ENCODE results near the gene MYO9A.

MYO9A gene

DNA sequence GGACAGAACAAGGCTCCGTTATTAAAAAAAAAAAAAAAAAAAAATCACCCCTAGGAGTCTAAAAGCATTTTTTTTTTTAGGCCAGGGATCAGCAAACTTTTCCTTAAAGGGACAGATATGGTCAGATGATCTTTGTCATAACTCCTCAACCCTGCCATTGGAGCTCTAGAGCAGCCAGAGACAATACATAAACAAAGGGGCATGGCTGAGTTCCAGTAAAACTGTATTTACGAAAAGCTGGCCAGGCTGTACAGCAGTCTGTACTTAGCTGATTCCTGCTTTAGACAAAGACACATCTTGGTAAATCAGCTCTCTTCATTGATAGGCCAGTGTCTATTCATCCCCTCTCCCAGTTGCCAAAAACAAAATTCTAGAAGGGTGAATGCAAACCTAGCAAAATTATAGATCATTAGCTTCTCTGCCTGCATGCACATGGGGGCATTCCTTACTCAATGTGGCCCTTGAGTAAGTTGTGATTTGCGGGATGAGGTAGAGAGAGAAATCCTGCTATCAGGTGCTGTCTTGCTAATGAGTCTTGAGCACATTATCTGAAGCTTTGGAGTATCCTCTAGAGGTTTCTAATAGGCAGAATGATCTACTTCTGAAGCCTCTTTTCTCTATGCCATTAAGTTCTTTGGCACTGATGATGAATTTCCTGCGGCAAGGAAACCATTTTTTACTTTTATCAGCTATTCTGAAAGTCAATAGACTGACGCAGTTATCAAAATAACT lies 35.5 kb upstream of the MYO9A start:
- DNase-seq (ENCODE audit: low read depth) = no peak
- H3K4me3 ChIP-seq (replicated peaks; ENCODE audit: low read depth, low read length) = no peak overlapping the region
- TF ChIP-seq, protein P1, sequence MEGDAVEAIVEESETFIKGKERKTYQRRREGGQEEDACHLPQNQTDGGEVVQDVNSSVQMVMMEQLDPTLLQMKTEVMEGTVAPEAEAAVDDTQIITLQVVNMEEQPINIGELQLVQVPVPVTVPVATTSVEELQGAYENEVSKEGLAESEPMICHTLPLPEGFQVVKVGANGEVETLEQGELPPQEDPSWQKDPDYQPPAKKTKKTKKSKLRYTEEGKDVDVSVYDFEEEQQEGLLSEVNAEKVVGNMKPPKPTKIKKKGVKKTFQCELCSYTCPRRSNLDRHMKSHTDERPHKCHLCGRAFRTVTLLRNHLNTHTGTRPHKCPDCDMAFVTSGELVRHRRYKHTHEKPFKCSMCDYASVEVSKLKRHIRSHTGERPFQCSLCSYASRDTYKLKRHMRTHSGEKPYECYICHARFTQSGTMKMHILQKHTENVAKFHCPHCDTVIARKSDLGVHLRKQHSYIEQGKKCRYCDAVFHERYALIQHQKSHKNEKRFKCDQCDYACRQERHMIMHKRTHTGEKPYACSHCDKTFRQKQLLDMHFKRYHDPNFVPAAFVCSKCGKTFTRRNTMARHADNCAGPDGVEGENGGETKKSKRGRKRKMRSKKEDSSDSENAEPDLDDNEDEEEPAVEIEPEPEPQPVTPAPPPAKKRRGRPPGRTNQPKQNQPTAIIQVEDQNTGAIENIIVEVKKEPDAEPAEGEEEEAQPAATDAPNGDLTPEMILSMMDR (IDR thresholded peaks at IDR 0.05; ENCODE audit: low read length, missing control alignments) = no peak

DNA sequence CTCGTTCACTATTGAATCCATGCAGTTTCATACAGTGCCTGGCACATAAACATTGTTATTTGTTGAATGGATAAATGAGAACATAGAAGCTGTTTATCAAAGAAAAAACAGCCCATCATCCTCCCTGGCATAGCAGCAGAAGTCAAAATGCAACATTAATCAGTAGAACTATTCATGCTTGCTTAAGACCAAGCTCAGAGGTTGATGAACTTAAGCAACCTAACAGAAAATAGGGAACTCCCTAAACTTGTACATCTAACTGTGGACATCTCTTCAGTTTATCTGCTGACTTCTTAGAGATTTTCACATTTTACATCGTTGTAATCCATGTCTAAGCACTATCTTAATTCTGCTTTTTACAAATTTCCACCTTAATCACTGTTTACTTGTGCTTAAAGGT lies 29.5 kb upstream of the MYO9A start:
- no peak for DNase-seq (ENCODE audit: low read depth)
- TF ChIP-seq, protein P1 (IDR thresholded peaks at IDR 0.05; ENCODE audit: low read length, missing control alignments) = no peak
- no peak overlapping the region for H3K4me3 ChIP-seq (replicated peaks; ENCODE audit: low read depth, low read length)

DNA sequence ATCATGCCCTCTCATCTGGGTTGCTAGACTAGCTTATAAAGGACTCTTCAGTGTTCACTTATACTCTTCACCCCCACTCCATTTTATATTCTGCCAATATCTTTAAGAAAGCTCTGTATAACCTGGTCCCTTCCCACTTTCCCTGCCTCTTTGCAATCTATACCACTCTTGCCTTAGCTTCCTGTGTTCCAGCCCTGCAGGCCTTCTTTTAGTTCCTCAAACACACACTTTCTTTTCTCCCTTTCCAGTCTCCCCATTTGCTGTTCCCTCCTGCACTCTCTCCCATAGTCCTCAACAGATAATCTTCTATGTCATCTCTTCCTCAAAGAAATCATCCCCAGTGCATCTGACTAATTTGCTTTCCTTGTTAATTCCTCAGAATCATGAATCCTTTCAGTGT lies 29.0 kb upstream of the MYO9A start:
- TF ChIP-seq, protein P1 (IDR thresholded peaks at IDR 0.05; ENCODE audit: low read length, missing control alignments) = no peak
- no peak overlapping the region for H3K4me3 ChIP-seq (replicated peaks; ENCODE audit: low read depth, low read length)
- DNase-seq (ENCODE audit: low read depth) = no peak

DNA sequence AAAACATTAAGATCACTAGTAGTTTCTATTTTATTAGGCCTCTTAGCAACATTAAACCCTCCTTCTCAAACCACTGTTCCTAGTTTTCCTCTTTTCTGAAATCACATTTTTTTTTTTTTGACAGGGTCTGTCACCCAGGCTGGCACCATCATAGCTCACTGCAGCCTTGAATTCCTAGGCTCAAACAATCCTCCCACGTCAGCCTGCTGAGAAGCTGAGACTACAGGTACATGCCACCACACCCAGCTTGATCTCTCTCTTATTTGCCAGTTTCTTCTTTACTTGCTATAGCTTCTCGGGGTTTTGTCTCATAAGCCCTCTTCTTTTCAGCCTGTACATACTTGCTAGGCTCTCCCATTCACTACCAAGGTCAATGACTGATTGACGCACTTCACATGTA lies 28.3 kb upstream of the MYO9A start:
- H3K4me3 ChIP-seq (replicated peaks; ENCODE audit: low read depth, low read length) = no peak overlapping the region
- TF ChIP-seq, protein P1 (IDR thresholded peaks at IDR 0.05; ENCODE audit: low read length, missing control alignments) = no peak
- no peak for DNase-seq (ENCODE audit: low read depth)

DNA sequence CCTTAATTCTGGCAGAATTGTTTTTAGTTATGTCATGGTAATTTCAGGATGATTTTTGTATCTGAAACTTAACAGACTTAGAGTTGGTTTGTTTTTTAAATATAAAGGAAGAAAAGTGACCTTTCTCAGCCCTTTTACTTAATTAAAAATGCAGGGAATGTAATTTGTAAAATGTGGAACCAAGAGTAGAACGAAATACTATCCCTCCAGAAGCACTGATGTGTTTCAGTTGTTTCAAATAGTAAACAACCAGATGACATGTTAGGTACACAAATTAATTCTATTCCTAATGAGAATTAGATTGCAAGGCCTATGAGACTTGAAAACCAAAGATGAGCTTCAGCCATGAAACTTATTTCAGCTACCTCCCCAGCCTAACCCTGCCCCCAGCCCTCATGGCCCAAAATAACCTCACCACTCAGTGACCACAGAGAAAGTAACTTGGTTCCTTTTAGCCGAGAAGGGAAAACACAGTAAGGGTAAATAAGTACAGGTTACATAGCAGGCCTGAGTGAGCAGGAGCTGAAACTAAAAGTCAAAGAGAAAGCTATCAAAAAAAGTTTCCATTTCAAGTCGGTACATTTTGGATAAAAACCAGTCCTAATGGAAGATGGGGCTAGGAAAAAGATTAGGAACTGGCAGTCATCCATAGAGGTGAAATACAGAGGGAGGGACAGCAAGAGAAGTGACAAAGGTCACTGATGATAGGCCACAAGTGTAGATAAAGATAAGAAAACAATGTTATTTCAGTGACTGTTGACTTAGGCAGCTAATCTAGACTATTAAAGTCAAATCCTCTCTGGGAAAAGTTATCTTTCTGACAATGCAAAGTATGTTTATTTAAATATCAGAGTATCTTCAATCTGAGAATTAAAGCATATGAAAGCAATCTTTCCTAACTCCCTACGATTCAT lies 23.5 kb upstream of the MYO9A start:
- TF ChIP-seq, protein P1 (IDR thresholded peaks at IDR 0.05; ENCODE audit: low read length, missing control alignments) = no peak
- H3K4me3 ChIP-seq (replicated peaks; ENCODE audit: low read depth, low read length) = no peak overlapping the region
- DNase-seq (ENCODE audit: low read depth) = no peak

DNA sequence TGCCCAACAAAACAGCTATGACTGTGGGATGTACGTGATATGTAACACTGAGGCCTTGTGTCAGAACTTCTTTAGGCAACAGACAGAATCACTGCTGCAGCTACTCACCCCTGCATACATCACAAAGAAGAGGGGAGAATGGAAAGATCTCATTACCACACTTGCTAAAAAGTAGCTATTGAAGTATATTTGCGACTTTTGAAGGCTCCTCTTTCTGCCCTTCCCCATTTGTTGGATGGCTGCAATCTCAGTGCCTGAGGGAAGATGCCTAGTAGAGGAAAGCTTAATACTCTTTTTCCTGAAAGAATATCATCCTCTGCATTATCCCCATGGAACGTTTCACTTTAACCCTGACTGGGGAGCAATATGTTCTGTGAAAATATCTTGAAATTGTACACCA lies 22.1 kb upstream of the MYO9A start:
- TF ChIP-seq, protein P1 (IDR thresholded peaks at IDR 0.05; ENCODE audit: low read length, missing control alignments) = no peak
- no peak for DNase-seq (ENCODE audit: low read depth)
- no peak overlapping the region for H3K4me3 ChIP-seq (replicated peaks; ENCODE audit: low read depth, low read length)

Data from fibroblast of pulmonary artery (primary cell).